ENCODE results near the gene MVB12A. TPM values are rescaled to one million over a fixed set of nuclear protein-coding genes. Genes with fewer than 3 reads are reported as not detected.

Gene MVB12A
- total RNA-seq, 1 donor from 2014 or later, result 53.3 TPM

DNA sequence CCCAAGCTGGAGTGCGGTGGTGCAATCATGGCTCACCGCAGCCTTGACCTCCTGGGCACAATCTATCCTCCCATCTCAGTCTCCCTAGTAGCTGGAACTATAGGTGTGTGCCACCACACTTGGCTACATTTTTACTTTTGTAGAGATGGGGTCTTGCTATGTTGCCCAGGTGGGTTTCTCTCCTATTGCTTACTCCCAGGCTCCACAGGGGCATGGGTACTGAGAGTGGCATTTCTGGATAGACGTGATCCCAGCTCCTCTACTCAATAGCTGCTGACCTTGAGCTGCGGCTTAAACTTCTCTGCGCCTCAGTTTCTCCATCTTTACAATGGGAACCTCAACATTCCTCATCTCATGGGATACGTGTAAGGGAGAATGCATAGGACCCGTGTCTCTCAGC, 11.6 kb downstream of the MVB12A start:
- TF ChIP-seq POLR2A (IDR thresholded peaks at IDR 0.05), result no peak
- TF ChIP-seq POLR2AphosphoS5 (IDR thresholded peaks at IDR 0.05; ENCODE audit: insufficient read depth in 1 of 2, low read depth in 1 of 2), result no peak
- TF ChIP-seq, protein P1, sequence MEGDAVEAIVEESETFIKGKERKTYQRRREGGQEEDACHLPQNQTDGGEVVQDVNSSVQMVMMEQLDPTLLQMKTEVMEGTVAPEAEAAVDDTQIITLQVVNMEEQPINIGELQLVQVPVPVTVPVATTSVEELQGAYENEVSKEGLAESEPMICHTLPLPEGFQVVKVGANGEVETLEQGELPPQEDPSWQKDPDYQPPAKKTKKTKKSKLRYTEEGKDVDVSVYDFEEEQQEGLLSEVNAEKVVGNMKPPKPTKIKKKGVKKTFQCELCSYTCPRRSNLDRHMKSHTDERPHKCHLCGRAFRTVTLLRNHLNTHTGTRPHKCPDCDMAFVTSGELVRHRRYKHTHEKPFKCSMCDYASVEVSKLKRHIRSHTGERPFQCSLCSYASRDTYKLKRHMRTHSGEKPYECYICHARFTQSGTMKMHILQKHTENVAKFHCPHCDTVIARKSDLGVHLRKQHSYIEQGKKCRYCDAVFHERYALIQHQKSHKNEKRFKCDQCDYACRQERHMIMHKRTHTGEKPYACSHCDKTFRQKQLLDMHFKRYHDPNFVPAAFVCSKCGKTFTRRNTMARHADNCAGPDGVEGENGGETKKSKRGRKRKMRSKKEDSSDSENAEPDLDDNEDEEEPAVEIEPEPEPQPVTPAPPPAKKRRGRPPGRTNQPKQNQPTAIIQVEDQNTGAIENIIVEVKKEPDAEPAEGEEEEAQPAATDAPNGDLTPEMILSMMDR (IDR thresholded peaks at IDR 0.05), result no peak
- intact Hi-C loops (cut with DNase I), result no loop called here
- Histone ChIP-seq H3K36me3 (no peaks in the 10 kb centered on the region), H3K4me1 (no peaks in the 10 kb centered on the region), H3K9me3 (no peaks in the 10 kb centered on the region), H3K27me3 (no peaks in the 10 kb centered on the region), H3K4me3 (no peak overlapping the region), H3K27ac (no peak overlapping the region)
- no peak for DNase-seq (ENCODE audit: extremely low spot score in 2 of 2)

DNA sequence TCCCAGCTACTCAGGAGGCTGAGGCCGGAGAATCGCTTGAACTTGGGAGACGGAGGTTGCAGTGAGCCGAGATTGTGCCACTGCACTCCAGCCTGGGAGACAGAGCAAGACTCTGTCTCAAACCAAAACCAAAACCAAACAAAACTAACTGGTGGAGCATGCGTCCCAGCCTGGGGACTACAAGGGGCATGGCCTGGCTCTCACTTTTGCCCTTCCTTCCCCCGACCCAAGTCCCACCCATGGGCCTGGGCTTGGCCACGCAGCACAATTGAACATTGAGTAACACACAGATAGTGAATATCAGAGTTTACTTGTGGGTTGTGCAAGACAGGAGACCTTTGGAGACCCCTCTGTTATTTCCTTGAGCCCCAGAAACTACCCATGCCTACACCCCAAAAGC, 15.4 kb downstream of the MVB12A start:
- TF ChIP-seq POLR2AphosphoS5 (IDR thresholded peaks at IDR 0.05; ENCODE audit: insufficient read depth in 1 of 2, low read depth in 1 of 2) (no peak), POLR2A (IDR thresholded peaks at IDR 0.05) (no peak)
- TF ChIP-seq, protein P1 (IDR thresholded peaks at IDR 0.05), result no peak
- no peaks in the 10 kb centered on the region for H3K9me3 ChIP-seq
- no peak overlapping the region for H3K27ac ChIP-seq
- intact Hi-C loops (cut with DNase I), result no loop called here
- no peak for DNase-seq (ENCODE audit: extremely low spot score in 2 of 2)
- no peaks in the 10 kb centered on the region for H3K4me1 ChIP-seq
- H3K36me3 ChIP-seq, result no peaks in the 10 kb centered on the region
- no peaks in the 10 kb centered on the region for H3K27me3 ChIP-seq
- H3K4me3 ChIP-seq, result no peak overlapping the region

- Histone ChIP-seq H3K4me3 (no peak overlapping the region), H3K27ac (no peak overlapping the region)
- no peak for DNase-seq (ENCODE audit: extremely low spot score in 2 of 2)
These were observed 16.4 kb downstream of the MVB12A start for GRCh38 chr19:17436094-17436873.

GRCh38 chr19:17436874-17437267, 17.0 kb downstream of the MVB12A start:
- Histone ChIP-seq H3K36me3 (no peaks in the 10 kb centered on the region), H3K27me3 (no peaks in the 10 kb centered on the region), H3K9me3 (no peaks in the 10 kb centered on the region), H3K27ac (no peak overlapping the region), H3K4me1 (no peaks in the 10 kb centered on the region), H3K4me3 (no peak overlapping the region)
- no peak for DNase-seq (ENCODE audit: extremely low spot score in 2 of 2)
- intact Hi-C loops (cut with DNase I), result no loop called here
- TF ChIP-seq, protein P1 (IDR thresholded peaks at IDR 0.05), result no peak
- TF ChIP-seq POLR2AphosphoS5 (IDR thresholded peaks at IDR 0.05; ENCODE audit: insufficient read depth in 1 of 2, low read depth in 1 of 2), result no peak
- TF ChIP-seq POLR2A (IDR thresholded peaks at IDR 0.05), result no peak

More at GRCh38 chr19:17436094-17436873, 16.4 kb downstream of the MVB12A start:
- Histone ChIP-seq H3K9me3 (no peaks in the 10 kb centered on the region), H3K4me1 (no peaks in the 10 kb centered on the region), H3K27me3 (no peaks in the 10 kb centered on the region), H3K36me3 (no peaks in the 10 kb centered on the region)
- TF ChIP-seq, protein P1 (IDR thresholded peaks at IDR 0.05), result no peak
- TF ChIP-seq POLR2AphosphoS5 (IDR thresholded peaks at IDR 0.05; ENCODE audit: insufficient read depth in 1 of 2, low read depth in 1 of 2), result no peak
- no peak for TF ChIP-seq POLR2A (IDR thresholded peaks at IDR 0.05)
- intact Hi-C loops (cut with DNase I), result no loop called here
